CD4-positive, alpha-beta T cell treated with Interferon alpha-2 for 1 hour (primary cell): Measurements from ENCODE around the gene GJA8.
"Not testable (repeated sequence)": the region's sequence is repeated elsewhere in the genome, so short reads cannot be mapped to it uniquely, and the experiment has no call there.

Experiments
- DNase-seq, 2 donors: peaks; one replicate each; pipeline ENCODE4 v3.0.0-alpha.2; 2020 to 2022

GJA8 gene

GRCh38 chr1:147928236-147929132 is 25.9 kb downstream of the GJA8 start, which contains the start of gene GPR89B:
Gene GPR89B, plus strand, starts transcription at chr1:147928420. Its CDS starts 117 bp downstream, at chr1:147928537.
- peak; percentile 94 to 96 for DNase-seq

- not testable (repeated sequence) for DNase-seq
Observed at GRCh38 chr1:147931137-147931536, 28.5 kb downstream of the GJA8 start.

DNA sequence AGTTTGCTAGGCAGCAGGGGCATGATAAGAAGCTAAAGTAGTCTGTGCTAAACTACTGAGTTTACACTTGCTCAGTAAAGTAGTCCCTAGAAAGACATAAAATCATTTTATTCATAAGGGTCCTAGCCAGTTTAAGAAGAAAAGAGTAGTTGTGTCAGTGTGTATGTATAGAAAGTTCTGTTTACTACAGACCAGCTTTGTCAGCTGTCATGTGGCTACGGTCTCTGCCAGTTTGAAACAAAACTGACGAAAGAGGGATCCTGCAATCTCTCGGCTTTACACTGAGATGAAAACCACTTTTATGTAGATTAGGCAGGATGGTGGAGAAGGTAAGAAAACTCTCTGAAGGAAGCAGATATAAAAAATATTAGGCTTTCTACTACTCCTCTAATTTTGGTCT is 32.7 kb downstream of the GJA8 start:
- DNase-seq: not testable (repeated sequence)

GRCh38 chr1:147940456-147940855 is 37.9 kb downstream of the GJA8 start:
- not testable (repeated sequence) for DNase-seq

- DNase-seq: not testable (repeated sequence)
Observed at GRCh38 chr1:147942563-147942962, 40.0 kb downstream of the GJA8 start.

DNA sequence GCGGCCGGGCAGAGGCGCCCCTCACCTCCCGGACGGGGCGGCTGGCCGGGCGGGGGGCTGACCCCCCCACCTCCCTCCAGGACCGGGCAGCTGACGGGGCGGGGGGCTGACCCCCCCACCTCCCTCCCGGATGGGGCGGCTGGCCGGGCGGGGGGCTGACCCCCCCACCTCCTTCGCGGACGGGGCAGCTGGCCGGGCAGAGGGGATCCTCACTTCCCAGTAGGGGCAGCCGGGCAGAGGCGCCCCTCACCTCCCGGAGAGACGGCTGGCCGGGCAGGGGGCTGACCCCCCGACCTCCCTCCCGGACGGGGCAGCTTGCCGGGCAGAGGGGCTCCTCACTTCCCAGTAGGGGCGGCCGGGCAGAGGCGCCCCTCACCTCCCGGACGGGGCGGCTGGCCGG is 46.9 kb downstream of the GJA8 start:
- DNase-seq: not testable (repeated sequence)
